GM12864 (cell line): Measurements from ENCODE around the gene MYLK.

ENCODE experiments used
- DNase-seq: peaks from one replicate; pipeline ENCODE4 v3.0.0-alpha.2; 2011; ENCODE audit warnings: low read depth
- H3K4me3 ChIP-seq: 2 replicates; pipeline ENCODE4 v1.5.1; 2011; ENCODE audit warnings: mild to moderate bottlenecking, low read depth, low read length, control low read depth
- CTCF ChIP-seq: IDR thresholded peaks from 2 replicates; pipeline ENCODE4 v1.5.1; 2011; ENCODE audit warnings: low read depth, mild to moderate bottlenecking, moderate library complexity, low read length, control low read depth, inconsistent platforms; ENCODE audit errors: missing control alignments

The MYLK gene

GRCh38 chr3:123862152-123862551, 22.0 kb downstream of the MYLK start:
- no peak for TF ChIP-seq CTCF
- no peak for DNase-seq
- H3K4me3 ChIP-seq: no peak overlapping the region

GRCh38 chr3:123861081-123861836, 22.9 kb downstream of the MYLK start:
- TF ChIP-seq CTCF: no peak
- DNase-seq: no peak
- H3K4me3 ChIP-seq: no peak overlapping the region

GRCh38 chr3:123859177-123859576, 25.0 kb downstream of the MYLK start:
- DNase-seq: no peak
- H3K4me3 ChIP-seq: no peak overlapping the region
- no peak for TF ChIP-seq CTCF

GRCh38 chr3:123854905-123855304, 29.2 kb downstream of the MYLK start:
- no peak for TF ChIP-seq CTCF
- no peak overlapping the region for H3K4me3 ChIP-seq
- DNase-seq: no peak

GRCh38 chr3:123853686-123854372, 30.3 kb downstream of the MYLK start:
- no peak overlapping the region for H3K4me3 ChIP-seq
- no peak for TF ChIP-seq CTCF
- no peak for DNase-seq

GRCh38 chr3:123847209-123847608, 36.9 kb downstream of the MYLK start:
- DNase-seq: no peak
- no peak for TF ChIP-seq CTCF
- H3K4me3 ChIP-seq: no peak overlapping the region
